GM21825 (cell line): Measurements from ENCODE around the gene TMX2.
"Not testable (repeated sequence)": the region's sequence is repeated elsewhere in the genome, so short reads cannot be mapped to it uniquely, and the experiment has no call there.

Experiments
- ATAC-seq: cut with Tn5 transposase; IDR thresholded peaks from one replicate; pipeline ENCODE4 v1.9.1; 2021; ENCODE audit warnings: mild to moderate bottlenecking, moderate library complexity; ENCODE audit not compliant: unreplicated experiment

The TMX2 gene, protein sequence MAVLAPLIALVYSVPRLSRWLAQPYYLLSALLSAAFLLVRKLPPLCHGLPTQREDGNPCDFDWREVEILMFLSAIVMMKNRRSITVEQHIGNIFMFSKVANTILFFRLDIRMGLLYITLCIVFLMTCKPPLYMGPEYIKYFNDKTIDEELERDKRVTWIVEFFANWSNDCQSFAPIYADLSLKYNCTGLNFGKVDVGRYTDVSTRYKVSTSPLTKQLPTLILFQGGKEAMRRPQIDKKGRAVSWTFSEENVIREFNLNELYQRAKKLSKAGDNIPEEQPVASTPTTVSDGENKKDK

DNA sequence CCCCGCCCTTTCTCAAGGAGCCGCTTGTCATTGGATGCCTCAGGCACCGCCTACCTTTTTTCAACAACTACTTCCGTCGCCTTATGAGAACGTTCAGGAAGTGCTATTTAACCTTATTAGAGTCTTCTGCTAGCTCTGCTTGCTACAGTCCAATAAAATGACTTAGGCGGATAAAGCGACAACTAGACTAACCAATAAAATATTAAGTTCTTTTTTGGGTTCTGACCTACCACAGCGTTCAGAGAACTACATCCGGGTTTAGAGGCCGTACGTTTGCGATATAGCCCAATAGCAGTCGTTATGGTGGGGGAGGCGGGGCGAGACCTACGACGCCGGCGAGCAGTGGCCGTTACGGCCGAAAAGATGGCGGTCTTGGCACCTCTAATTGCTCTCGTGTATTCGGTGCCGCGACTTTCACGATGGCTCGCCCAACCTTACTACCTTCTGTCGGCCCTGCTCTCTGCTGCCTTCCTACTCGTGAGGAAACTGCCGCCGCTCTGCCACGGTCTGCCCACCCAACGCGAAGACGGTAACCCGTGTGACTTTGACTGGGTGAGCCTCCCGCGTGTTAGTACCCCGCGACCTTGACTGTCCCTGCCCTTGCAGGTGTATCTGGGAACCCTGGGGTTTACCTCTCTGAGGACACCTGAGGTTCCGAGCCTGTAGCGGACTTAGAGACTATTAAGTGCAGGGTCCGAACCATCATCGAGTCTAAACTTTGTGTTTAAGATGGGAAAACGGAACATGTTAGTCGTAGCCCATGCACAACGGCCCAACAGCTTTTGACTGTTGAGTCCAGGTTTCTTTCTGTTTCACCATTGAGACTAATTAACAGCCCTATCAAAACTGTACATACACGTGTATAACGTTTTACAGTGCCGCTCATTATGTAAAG, at the start of gene TMX2:
TMX2 (plus strand) TSS at position 338 of the 895 bp plus-strand sequence; CDS start at position 364, 26 bp downstream.
- ATAC-seq: peak; percentile 93

DNA sequence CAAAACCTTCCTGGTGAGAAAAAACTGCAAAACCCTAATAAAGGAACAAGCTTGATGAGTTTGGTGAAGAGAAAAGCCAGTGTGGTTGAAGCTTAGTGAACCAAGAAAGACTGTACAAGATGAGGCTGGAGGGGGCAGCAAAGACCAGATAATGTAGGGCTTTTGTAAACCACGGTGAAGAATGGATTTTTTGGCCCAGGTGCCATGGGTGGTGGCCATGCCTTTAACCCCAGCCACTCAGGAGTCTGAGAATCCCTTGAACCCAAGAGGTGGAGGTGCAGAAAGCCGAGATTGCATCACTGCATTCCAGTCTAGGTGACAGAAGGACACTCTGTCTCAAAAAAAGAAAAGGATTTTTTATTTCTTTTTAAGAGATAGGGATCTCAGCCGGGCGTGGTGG, 49.5 kb upstream of the TMX2 start:
- ATAC-seq: no peak

DNA sequence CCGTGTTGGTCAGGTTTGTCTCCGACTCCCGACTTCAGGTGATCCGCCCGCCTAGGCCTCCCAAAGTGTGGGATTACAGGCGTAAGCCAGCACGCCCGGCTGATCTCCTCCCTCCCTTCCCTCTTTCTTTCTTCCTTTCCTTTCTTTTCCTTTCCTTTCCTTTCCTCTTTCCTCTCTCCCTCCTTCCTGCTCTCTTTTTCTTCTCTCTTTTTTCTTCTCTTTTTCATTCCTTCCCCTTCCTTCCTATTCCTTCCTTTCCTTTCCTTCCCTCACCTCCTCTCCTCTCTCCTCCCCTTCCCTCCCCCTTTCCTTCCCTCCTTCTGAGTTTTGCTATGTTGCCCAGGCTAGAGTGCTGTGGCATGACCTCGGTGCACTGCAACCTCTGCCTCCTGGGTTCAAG, 48.4 kb upstream of the TMX2 start:
- no peak for ATAC-seq

DNA sequence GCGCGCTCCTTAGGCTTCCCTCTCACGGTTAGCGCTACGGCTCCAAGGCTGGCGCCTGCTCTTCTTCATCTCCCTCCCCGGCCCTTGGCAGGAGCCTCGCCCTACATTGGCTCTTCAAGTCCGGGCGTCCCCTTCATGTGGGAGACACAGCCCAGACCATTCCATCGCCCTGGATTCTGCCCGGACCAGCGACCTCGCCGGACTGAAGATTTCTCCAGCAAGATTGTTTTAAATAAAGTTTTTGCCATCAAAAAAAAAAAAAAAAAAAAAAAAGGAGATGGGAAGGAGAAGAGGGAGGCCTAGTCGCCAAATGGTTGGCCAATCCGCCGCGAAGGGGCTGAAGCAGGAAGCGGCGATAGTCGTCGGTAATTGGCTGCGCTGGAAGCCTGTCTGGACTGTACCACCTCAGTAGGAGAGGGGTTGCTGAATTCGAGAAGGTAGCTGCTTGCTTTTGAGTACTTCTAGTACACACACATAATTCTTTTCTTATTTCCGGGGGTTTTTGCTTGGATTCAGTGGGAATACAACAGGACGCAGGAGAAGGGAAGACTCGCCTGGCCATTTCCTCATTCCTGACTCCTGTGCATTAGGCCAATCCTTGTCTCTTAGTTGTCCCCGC, 45.2 kb upstream of the TMX2 start:
- ATAC-seq: peak; percentile 57

DNA sequence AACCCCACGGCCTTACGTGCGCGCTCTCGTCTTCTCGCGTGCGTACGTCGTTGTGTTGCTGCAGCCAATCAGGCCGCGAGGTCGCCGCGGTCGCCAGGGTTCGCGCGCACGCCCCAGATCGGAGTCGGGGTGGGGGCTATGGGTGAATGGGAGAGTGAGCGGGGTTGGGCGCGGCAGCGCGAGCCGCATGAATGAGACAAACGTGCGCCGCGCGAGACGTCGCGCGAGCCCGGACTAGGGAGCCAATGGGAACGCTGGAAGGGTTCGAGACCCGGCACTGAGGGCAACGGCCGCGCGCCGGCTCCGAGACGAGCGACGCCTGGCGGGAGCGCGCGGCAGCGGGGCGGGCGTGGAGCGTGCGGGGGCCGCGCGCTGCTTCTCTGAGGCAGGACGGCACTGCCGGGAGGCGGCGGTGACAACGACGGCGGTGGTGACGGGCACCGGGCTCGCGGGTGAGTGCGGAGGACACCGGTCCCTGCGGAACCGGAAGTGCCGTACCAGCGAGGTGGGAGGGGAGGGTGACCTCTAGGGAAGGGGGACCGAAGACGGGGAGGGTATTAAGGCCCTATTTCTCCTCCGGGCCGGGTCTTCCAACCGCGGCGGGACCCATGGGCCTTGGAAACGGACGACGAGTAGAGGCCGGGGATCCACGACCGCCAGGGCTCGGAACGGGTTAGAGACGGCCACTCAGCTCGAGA, 44.5 kb upstream of the TMX2 start, which contains the start of gene ZDHHC5:
ZDHHC5 (plus strand) TSS at position 379 of the 698 bp plus-strand sequence. CDS start 4,977 bp downstream, outside the sequence.
- peak; percentile 82 for ATAC-seq

DNA sequence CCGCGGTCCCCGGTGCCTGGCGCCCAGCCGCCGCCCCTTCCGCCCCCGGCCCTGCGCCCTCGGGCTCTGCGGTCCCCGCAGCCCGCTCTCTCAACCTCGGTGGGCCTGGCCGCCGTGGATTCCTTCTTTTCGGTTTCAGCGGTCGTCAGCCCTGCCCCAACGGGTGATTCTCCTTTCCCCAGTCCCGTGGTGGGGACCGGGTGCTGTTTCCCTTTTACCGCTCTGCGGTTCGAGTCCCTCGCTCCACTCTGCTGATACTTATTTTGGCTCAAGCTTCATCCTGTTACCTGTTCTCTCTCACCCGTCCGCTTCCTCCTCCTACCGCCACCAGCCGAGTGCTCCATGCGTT, 44.0 kb upstream of the TMX2 start:
- peak; percentile 3 for ATAC-seq

DNA sequence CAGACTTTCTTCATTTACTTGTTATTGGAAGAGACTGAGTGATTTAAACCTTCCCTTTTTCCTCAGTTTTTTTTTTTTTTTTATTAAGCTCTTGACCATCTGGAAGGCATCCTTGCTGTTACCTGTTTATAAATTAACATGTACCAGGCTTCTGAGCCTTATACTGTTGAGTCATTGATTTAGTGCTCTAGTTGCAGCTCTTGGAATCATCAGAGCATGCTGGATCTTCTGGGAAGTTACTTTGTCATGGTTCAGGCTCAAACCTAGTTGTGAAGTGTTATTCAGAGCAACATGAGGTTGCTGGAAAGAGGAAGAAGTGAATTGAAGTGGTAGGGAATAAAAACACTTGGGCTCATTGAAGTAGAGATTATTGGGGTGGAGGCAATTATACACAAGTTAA, 38.1 kb upstream of the TMX2 start:
- ATAC-seq: no peak

DNA sequence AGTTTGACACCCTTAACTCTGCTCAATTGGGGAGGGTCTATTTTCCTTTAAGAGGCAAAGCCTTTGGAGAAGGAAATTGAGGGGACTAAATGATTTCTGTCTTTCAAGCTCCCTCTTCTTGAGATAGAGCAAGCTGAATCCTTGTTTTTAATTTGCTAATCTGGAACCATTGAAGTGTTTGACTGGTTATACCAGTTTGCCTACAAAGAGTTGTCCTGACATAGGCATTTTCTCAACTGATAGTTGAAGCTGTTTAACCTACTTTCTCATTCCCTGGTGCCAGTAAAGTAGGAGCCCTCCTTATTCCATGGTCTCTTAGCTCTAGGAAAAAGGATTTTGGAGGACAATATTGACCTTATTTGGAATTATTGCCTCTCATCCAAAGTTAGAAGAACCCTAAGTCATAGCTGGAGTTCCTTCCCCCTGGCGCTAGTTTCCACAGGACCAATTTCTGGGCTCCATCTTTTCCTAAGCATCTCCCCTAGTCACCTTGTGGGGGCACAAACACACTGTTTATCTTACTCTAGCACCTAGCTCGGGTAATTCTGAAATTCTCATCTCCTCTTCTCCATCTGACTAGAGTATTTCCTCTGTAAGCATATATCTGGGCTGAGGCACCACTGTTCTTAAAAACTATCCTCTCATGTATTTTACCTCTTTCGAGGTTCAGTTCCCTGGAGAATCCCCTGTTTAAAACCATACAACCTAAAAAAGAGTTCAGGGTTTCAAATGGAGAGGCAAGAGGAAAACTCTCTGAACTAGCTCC, 37.0 kb upstream of the TMX2 start:
- no peak for ATAC-seq

DNA sequence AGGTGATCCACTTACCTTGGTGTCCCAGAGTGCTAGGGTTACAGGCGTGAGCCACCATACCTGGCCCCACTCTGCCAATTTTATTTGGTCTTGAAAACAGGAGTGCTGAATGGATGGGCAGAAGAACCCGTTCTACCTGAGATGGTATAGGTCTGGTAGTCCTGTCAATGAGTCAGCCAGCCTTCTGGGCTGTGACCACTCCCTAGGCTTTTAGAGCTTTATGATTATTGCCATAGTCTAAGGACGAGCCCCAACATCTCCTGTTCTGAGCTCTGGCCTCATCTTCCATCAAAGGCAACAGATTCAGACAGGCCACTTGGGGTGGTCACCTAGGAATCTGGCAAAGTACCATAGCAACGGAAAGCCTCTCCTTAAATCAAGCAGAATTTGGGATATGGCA, 33.0 kb upstream of the TMX2 start:
- no peak for ATAC-seq

DNA sequence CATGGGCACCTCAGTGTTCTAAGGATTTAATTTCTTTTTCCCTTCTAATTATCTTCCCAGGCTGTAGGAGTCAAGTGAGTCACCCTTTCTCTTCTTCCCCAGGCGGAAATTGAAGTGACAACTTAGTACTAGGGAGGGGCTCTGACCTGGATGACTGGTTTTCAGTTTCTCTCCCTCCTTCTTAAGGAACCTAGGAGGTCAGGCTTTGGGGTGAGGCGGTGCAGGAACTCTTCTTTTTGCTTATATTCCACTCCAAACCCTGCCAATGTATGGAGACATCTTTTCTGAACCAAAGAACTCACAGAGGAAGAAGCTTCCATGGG, 31.9 kb upstream of the TMX2 start:
- ATAC-seq: no peak

DNA sequence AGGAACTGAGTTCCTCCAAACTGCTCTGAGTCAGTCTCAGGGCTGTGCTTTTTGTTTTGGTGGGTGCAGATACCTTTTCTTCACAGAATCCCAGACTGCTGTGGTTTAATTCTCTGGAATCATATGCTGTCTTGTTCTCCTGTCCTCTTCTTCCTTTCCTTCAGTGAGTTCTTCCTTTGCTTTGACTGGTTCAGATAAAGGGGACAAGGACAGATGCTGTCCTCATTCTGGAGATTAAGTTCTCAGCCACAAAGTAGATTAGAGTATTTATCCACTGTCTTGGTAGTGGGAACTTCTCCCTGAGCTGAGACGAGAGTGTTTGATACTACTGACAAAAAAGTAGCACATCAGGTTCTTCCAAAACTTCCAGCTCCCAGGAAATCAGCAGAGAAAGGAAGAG, 31.2 kb upstream of the TMX2 start:
- ATAC-seq: no peak

DNA sequence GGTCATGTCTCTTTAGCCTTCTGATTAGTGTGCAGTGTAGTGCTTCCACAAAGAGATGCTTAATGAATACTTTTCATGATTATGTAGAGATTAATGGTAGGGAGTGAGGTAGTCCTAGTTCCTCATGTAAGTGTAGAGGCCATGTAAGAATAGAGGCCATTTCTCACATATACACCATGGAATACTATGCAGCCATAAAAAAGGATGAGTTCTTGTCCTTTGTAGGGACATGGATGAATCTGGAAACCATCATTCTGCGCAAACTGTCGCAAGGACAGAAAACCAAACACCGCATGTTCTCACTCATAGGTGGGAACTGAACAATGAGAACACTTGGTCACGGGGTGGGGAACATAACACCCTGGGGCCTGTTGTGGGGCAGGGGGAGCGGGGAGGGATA, 21.9 kb upstream of the TMX2 start:
- not testable (repeated sequence) for ATAC-seq

DNA sequence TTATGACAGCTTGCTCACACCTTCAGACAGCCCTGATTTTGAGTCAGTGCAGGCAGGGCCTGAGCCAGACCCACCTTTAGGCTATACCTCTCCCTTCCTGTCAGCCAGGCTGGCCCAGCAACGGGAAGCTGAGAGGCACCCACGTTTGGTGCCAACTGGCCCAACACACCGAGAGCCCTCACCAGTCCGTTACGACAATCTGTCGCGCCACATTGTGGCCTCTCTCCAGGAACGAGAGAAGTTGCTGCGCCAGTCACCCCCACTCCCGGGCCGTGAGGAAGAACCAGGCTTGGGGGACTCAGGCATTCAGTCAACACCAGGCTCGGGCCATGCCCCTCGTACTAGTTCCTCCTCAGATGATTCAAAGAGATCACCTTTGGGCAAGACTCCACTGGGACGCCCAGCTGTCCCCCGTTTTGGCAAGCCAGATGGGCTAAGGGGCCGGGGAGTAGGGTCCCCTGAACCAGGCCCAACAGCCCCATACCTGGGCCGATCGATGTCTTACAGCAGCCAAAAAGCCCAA, 13.5 kb upstream of the TMX2 start:
- no peak for ATAC-seq

DNA sequence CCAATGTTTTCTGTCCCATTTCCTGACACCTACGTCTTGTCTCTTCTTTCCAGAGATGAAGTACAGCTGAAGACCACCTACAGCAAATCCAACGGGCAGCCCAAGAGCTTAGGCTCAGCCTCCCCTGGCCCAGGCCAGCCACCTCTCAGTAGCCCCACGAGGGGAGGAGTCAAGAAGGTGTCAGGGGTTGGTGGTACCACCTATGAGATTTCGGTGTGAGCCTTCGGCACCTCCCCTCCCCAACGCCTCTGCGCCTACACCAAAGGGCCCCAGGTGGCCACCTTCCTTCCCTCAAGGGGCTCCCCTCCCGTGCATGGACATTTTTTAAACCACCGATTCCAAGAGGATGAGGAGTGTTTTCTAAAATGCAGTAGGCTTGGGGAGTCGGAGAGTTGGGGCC, 12.6 kb upstream of the TMX2 start:
- ATAC-seq: no peak

DNA sequence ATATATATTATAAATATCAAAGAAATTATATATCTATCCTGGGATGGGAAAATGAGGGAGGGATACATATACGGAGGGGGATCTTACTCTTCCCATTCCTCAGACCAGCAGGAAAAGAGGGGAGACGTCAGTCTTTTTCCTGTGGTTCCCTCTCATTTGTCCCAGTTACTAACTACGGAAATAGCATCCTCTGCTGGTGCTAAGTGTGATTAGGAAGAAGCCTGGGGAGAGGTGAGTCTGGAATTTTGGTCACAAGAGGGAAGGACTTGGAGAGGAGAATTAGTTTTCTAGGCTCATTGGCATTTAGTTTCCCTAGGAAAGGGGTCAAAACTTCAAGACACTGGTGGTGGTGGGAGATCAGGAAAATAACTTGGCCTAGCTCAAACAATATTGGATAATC, 12.0 kb upstream of the TMX2 start:
- ATAC-seq: no peak

DNA sequence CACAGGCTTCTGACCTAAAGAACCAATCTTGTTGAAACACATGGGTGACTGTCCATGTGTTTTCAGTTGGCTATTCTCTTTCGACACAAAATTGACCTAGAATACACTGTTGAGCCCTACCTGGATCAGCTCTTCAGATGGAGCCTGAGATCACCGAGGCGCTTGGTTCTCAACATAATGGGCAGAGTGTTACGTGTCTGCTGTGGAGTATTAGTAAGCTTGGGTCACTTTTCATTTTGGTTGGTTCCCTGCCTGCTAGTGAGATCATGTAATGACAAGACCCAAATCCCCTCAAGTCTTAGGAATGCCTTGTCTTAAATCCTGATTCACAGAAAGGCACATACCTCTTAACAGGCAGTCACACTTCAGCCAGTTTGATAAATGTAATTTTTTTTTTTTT, 9.1 kb upstream of the TMX2 start:
- ATAC-seq: no peak

DNA sequence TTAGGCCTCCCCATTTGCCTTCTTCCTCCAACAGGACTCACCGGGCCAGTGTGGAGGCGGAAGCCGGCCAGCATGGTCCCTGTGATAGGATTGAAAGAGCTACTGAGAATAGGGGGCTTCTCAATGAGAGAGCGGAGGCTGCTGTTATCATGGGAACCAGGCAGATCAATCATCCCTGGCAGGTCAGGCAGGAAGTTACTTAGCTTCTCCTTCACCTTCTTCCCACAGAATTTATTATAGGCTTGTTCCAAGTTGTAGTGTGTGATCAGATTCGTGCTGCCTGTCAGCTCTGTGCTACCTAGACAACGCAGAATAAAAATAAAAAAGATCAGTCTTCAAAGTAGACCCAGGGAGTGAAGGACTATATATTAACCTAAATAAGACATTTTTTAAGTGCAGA, 7.5 kb upstream of the TMX2 start:
- ATAC-seq: no peak

DNA sequence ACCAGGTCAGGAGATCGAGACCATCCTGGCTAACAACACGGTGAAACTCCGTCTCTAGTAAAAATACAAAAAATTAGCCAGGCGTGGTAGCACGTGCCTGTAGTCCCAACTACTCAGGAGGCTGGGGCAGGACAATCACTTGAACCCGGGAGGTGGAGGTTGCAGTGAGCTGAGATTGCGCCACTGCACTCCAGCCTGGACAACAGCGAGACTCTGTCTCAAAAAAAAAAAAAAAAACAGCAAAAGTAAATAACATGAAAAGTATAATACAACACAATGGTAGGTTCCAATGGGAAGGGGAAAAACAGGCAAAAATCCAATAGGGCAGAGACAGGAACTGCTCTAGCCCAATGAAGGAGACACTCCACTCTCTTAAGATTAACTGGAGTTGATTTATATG, 7.0 kb upstream of the TMX2 start:
- ATAC-seq: not testable (repeated sequence)

DNA sequence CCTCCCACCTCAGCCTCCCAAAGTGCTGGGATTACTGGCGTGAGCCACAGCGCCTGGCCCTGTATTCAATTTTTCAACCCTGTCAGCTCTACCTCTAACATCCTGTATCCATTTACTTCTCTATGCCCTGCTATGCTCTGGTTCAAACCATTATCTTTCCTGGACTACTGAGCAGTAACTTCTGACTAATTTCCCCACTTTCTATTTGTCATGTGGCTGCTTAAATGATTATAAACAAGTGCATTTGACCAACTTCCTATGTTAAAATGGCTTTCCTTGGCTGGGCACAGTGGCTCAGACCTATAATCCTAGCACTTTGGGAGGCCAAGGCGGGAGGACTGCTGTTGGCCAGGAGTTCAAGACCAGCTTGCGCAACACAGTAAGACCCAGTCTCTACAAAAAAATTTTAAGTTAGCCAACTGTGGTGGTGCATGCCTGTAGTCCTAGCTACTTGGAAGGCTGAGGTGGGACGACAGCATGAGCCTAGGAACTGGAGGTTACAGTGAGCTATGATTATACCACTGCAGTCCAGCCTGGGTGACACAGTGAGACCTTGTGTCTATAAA, 2.5 kb upstream of the TMX2 start:
- no peak for ATAC-seq
